Activated CD4-positive, CD25-positive, alpha-beta regulatory T cell treated with anti-CD3 and anti-CD28 coated beads, Interleukin-2, amount 50 U/mL, for 72 hours (primary cell): ENCODE measurements around the gene FOXE1.
A peak's percentile ranks its signal among the peaks of the same experiment; 100 is the strongest.

Source experiments
- DNase-seq: peaks from one replicate; pipeline ENCODE4 v3.0.0; 2021

FOXE1 gene

GRCh38 chr9:97866848-97867247, 13.8 kb downstream of the FOXE1 start:
- DNase-seq = no peak

GRCh38 chr9:97868859-97869258, 15.8 kb downstream of the FOXE1 start:
- no peak for DNase-seq

- DNase-seq = no peak
These were observed 20.4 kb downstream of the FOXE1 start for GRCh38 chr9:97873425-97873824.

GRCh38 chr9:97873882-97874281, 20.9 kb downstream of the FOXE1 start:
- DNase-seq = no peak

DNA sequence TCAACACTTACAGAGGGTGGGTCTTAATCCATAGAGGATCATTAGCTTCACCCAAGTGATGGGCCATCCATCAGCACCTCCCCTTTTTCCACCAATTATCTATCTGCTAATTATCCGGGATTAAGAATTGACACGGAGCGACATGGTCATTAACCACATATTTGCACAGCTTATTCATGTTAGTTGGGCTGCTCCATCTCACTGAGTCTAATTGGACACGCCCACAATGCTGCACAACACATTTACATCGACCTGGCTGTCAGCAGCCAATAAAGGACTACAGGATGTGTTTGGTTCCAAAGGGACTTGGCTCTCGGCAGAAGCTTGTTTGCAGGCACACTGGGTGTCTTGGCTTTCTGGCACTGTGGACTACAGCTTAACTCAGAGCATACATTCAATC, 21.6 kb downstream of the FOXE1 start:
- no peak for DNase-seq

DNA sequence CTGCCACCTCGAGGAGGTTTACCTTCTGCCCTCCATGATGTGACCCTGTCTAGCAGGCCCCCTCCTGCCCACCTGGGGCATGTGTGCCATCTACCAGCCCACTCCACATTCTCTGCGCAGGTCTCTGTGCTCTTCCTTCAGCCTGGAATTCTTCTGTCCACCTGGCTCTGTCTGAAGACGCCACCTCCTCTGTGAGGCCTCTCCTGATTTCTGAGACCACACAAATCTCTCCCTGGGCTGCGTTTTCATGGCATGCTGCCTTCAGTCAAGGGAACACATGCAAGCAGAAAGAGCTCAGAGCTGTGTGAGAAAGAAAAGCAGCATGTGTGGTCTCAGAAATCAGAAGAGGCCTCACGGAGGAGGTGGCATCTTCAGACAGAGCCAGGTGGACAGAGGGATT, 22.1 kb downstream of the FOXE1 start:
- no peak for DNase-seq

DNA sequence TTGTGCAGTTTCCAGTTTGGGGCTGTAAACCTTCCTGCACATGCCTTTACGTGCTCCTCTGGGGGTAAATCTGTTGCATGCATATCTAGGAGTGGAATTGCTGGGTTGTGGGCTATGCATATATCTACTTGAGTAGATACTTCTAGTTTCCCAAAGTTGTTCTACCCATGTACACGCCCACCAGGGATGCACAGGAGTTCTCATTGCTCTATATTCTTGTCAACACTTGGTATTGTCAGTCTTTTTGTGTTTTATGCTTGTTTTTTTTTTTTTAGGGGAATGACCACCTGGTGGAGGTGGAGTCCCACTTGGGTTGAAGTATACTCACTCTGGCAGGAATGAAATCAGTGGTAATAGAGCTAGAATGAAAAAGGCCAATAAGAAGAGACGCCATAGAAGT, 23.0 kb downstream of the FOXE1 start:
- no peak for DNase-seq

DNA sequence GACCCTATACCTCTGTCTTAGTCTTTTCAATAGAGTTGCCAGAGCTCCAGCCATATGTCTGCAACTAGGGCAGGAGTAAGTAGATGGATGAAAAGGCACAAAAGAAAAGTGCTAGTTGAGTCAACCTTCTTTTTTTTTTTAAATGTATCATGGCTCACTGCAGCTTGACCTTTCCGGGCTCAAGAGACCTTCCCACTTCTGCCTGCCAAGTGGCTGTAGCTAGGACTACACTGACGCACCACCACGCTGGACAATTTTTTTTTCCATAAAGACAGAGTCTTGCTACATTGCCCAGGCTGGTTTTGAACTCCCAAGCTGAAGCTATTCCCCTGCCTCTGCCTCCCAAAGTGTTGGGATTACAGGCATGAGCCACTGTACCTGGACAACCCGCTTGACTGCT, 27.3 kb downstream of the FOXE1 start:
- no peak for DNase-seq

GRCh38 chr9:97889941-97890887, 37.2 kb downstream of the FOXE1 start:
- peak; percentile 72 for DNase-seq

- DNase-seq = no peak
These were observed 38.7 kb downstream of the FOXE1 start for GRCh38 chr9:97891736-97892135.

- no peak for DNase-seq
These were observed 39.4 kb downstream of the FOXE1 start for GRCh38 chr9:97892421-97892820.

DNA sequence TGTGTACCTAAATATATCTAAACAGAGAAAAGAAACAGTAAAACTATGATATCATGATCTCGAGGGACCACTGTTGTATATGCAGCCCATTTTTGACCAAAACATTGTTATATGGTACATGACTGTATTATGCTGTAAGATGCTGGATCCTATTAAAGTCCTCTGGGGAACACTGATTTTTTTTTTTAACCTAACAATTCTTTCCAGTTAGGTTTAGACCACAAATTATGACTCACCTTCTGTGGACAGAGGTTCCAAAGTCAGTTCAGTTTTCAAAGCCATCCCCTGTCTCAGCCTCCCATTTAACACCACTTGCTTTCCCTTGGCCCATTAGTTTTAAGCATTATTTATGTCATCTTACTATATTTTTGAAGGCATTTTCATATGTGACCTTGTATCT, 42.2 kb downstream of the FOXE1 start:
- no peak for DNase-seq

- no peak for DNase-seq
These were observed 42.8 kb downstream of the FOXE1 start for GRCh38 chr9:97895695-97896332.

DNA sequence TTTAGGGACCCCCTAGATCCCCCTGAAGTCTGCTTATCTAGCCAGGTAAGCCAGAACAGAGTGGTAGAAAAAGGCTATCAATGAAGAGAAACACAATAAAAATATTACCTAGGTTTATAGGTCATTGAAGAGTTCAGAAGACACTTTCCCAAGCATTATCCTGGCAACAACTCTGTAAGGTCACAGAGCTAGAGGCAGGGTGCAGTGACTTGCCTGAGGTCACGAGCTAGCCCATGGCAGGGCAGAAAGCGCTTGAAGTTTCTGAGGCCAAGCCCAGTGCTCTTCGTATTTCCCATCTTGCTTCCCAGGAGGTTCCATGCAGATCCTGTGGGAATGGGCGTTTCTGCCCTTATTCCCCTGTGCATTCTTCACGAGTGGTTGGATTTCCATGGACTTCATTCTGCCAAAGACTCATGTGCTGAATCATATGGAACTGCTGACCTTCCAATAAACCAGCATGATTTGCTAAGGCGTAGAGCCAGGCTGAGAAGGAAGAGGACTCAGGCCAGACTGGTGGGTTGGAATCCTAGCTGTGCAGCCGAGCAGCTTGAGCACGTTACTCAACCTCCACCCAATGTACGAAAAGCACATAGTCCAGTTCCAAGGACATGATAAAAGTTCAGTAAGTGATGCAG, 47.2 kb downstream of the FOXE1 start:
- DNase-seq = no peak

DNA sequence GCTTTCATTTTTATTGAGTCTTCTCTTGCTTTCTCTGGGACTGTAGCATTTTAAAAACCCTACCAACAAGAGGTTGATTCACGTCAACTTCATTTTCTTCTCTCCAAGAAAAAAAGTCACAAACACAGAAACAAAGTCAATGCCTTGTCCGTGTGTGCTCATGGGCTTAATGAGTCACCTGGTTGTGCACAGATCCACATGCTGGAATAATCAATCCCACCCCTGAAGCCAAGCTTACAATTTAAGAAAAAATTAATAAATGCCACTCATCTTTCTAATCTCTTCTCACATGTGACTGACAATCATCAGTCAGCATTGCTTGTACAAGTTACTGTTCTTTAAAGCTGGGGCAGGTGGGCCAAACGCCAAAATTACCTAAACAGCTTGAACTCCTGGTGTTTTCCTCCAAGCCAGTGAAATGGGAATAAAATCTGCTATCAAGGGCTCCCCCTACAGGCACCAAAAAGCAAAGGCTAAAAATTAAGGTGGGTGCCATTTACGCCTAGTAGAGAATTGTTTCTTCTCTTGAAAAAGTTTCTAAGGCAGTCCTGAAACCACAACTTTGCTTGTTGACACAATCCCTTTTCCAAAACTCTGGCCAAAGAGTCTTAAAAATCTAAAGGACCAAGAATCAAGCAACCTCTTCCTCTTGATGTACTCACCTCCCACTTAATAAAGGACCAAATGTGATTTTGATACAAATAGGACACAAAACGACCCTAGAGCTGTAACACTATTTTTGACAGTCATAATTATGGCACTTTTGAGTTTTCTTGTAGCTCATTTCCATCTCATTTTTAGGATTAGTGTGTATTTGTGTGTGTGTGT, 47.9 kb downstream of the FOXE1 start:
- DNase-seq = no peak

DNA sequence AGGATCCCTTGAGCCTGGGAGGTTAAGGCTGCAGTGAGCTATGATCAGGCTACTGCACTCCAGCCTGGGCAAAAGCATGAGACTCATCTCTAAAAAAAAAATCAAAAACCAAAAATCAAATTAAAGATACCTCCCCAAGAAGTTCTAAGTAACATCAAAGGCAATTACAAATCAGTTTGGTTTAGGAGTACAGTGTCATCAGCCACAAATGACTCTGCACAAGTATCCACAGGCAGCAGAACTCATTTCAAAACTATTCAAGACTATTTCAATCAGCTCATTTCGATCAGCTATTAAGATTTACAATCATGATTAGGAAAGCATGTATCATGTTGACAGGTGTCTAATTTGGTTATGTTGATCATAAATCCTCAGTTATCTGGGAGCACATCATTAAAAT, 50.2 kb downstream of the FOXE1 start:
- DNase-seq = no peak

GRCh38 chr9:97904725-97905124, 51.7 kb downstream of the FOXE1 start:
- DNase-seq = no peak

- no peak for DNase-seq
These were observed 52.2 kb downstream of the FOXE1 start for GRCh38 chr9:97905228-97905627.
